ENCODE results near the gene GYPA. TPM values are rescaled to one million over a fixed set of nuclear protein-coding genes. Genes with fewer than 3 reads are reported as not detected.
"Not testable (repeated sequence)": the region's sequence is repeated elsewhere in the genome, so short reads cannot be mapped to it uniquely, and the experiment has no call there.

The GYPA gene
- total RNA-seq, 2 donors from 2014 or later = not detected

DNA sequence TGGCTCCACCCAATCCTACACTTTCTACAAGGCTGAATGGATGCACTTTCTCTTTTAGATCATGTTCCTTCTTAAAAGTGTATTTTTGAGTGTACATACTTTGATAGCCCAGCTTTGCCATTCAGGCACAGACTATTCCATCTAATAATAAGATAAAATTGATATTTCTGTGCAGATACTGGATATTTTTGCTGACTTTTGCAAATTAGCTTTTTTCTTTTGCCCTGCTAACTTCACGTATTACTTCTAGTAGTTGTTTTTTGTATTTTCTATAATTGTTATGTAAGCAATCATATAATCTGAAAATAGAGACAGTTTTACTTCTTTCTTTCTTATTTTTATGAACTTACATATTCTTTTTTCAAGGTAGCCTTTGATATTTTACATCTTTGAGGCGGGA is 13.5 kb upstream of the GYPA start:
- Histone ChIP-seq H3K4me3 (no peak overlapping the region), H3K4me1 (no peaks in the 10 kb centered on the region), H3K27ac (no peak overlapping the region), H3K9me3 (peaks cover 0 to 9% of the 10 kb centered on the region in 2 donors), H3K27me3 (no peaks in the 10 kb centered on the region), H3K36me3 (no peaks in the 10 kb centered on the region)
- DNase-seq (ENCODE audit: low spot score) = no peak
- TF ChIP-seq CTCF (IDR thresholded peaks at IDR 0.05) = no peak

DNA sequence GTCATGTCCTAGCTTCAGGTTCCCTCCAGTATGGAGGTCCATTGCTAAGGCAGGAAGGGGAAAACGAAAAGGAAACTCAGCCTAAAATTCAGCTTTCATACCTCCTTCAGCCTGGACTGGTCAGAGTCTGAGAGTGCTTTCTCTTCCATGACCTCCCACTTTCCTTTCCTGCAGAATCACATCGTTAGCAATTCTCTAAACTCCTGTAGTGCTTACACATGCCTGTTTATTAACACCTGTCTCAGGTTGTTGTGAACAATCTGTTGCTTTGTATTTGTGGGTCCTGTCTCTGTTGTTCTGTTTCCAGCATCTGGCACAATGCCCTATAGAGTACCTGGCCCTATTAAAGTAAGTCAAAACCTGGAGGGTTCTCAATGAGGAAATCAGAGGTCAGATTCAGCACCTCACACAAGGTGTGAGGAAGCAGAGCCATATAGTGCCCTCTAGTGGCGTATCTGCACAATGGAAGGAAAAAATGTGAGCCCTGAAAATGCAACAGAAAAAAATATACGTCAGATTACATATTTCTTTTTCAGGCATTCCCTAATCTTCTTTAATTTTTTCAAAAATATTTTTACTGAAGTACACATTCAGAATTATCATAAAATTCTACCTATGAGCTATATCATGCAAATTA is 2.3 kb upstream of the GYPA start:
- peak in 1 of 2 donors; percentile 62 for TF ChIP-seq CTCF (IDR thresholded peaks at IDR 0.05)
- H3K4me3 ChIP-seq; H3K27me3 ChIP-seq; H3K4me1 ChIP-seq; DNase-seq (ENCODE audit: low spot score); H3K36me3 ChIP-seq; H3K9me3 ChIP-seq; H3K27ac ChIP-seq: not testable (repeated sequence)

DNA sequence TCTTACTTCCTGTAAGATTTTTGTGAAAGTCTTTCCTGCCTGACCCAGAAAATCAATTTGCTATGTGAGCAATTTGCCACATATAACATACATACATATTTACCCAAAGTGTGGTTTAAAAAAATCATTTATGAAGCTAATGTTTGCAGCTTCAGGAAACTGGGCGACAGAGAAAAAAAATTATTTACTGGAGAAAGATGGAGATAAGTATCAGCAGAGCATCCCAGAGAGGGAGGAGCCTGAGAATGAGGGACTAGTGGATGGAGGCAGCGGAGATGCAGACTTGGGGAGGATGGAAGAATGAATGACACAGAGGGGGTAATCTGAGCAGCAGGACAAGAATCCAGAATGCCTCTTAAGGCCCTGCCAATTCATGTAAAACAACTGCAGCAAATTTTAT is 975 bp upstream of the GYPA start:
- H3K27me3 ChIP-seq = no peaks in the 10 kb centered on the region
- H3K27ac ChIP-seq = no peak overlapping the region
- H3K4me1 ChIP-seq = no peaks in the 10 kb centered on the region
- DNase-seq (ENCODE audit: low spot score) = no peak
- no peak for TF ChIP-seq CTCF (IDR thresholded peaks at IDR 0.05)
- H3K36me3 ChIP-seq = no peaks in the 10 kb centered on the region
- H3K4me3 ChIP-seq = no peak overlapping the region
- no peaks in the 10 kb centered on the region for H3K9me3 ChIP-seq

DNA sequence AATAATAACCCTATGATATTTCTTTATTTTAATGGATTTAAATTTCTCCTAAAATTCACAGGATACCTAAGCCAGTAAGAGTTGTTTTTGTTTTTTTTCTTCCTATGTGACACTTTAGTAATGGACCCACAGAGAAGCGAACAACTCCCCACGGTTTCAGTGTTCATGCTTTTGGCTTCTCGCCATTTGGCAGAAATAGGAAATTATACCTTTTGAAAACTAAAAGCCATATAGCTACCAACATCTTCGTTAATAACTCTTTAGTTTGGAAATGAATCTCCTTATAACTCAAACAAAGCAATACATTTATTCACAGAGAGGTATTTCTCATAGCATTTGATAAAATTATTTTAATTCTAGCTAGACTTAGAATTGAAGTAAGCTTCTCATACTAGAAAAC is 527 bp downstream of the GYPA start:
- H3K9me3 ChIP-seq; DNase-seq (ENCODE audit: low spot score); H3K27me3 ChIP-seq: not testable (repeated sequence)

GRCh38 chr4:144139547-144139946 is 971 bp downstream of the GYPA start:
- not testable (repeated sequence) for H3K27me3 ChIP-seq; H3K27ac ChIP-seq; DNase-seq (ENCODE audit: low spot score); H3K36me3 ChIP-seq; H3K4me3 ChIP-seq; H3K4me1 ChIP-seq; H3K9me3 ChIP-seq

More for the DNA sequence above, 527 bp downstream of the GYPA start:
- H3K27ac ChIP-seq, H3K36me3 ChIP-seq, H3K4me1 ChIP-seq, H3K4me3 ChIP-seq: not testable (repeated sequence)

DNA sequence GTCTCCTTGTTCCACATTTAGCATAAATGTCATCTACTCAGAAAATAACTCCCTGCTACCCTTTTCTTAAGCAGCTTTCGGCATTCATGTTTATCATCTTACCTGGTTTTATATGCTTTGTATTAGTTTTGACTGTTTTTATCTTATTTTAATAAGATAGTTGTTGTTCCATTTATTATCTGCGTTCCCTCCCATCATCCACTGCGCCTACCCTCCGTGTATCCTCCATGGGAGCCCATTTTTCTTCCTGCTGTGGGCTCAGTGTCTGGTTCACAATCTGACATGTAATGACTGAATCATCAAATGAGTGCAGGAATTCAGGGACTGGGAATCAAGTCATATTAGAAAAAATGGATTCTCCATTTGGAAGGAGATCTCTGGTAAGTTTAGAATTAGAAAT is 2.3 kb downstream of the GYPA start:
- not testable (repeated sequence) for H3K27me3 ChIP-seq; DNase-seq (ENCODE audit: low spot score); H3K27ac ChIP-seq; H3K4me3 ChIP-seq; H3K36me3 ChIP-seq; H3K9me3 ChIP-seq; H3K4me1 ChIP-seq

GRCh38 chr4:144137137-144137931 is 3.2 kb downstream of the GYPA start:
- H3K27me3 ChIP-seq; H3K4me3 ChIP-seq; H3K4me1 ChIP-seq; H3K36me3 ChIP-seq; DNase-seq (ENCODE audit: low spot score); H3K27ac ChIP-seq; H3K9me3 ChIP-seq: not testable (repeated sequence)

- not testable (repeated sequence) for H3K4me1 ChIP-seq; H3K4me3 ChIP-seq; H3K27ac ChIP-seq; DNase-seq (ENCODE audit: low spot score); H3K27me3 ChIP-seq; H3K9me3 ChIP-seq; H3K36me3 ChIP-seq
Measured at GRCh38 chr4:144136189-144136588, 4.3 kb downstream of the GYPA start.

DNA sequence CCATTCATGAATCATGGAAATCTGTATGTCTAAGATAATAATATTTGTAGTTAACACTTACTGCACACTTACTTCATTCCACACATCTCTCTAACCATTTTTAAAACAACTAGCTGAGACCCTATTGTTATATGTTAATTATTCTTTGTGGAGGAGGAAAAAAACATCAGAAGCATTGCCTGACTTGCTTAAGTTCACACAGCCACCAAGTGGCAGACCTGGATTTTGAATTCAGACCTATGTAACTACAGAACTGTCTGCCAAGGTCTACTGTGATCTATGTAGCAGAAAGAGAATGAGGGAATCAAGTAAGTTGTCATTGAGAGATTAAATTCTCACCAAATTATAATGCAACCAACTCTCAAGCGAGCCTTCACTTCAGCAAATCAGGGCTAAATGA is 10.4 kb downstream of the GYPA start:
- not testable (repeated sequence) for H3K27ac ChIP-seq; H3K36me3 ChIP-seq; H3K27me3 ChIP-seq; H3K4me3 ChIP-seq; H3K9me3 ChIP-seq; DNase-seq (ENCODE audit: low spot score); H3K4me1 ChIP-seq

DNA sequence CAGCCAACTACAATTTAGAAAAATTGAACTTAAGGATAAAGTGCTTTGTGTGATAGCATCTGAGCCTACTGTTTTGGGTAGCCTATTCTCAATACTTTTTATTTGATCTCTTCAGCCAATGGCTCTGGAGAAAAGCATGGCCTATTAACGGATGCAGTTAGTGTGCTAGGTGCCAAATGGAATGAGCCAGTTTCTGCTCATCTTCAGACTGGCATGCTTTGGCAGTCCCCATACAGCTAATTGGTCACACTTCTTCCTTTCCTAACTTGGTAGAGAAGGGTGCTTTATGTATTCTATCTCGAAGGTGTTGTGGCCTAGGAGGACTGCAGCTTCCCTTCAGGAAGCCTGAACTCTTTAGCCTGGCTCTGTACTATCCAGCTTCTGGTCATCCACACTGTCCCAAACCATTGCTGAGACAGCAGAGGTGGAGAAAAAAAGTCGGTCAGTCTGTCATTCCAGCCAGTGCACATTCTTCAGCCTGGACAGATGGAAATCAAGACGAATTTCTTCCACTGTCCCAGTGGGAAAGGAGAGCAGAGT is 11.1 kb downstream of the GYPA start:
- H3K4me1 ChIP-seq = not testable (repeated sequence)

GRCh38 chr4:144128709-144129320 is 11.7 kb downstream of the GYPA start:
- not testable (repeated sequence) for H3K9me3 ChIP-seq; H3K4me3 ChIP-seq; H3K4me1 ChIP-seq; DNase-seq (ENCODE audit: low spot score); H3K27me3 ChIP-seq; H3K36me3 ChIP-seq; H3K27ac ChIP-seq

More for the DNA sequence above, 11.1 kb downstream of the GYPA start:
- not testable (repeated sequence) for H3K27me3 ChIP-seq; H3K36me3 ChIP-seq; H3K4me3 ChIP-seq; H3K9me3 ChIP-seq; DNase-seq (ENCODE audit: low spot score); H3K27ac ChIP-seq
